ENCODE measurements around the gene SLC12A9. TPM values are rescaled to one million over a fixed set of nuclear protein-coding genes. Genes with fewer than 3 reads are reported as not detected.

The SLC12A9 gene
- total RNA-seq, 1 experiment from 2014 or later = 29.9 TPM

GRCh38 chr7:100888291-100888987 lies 35.9 kb downstream of the SLC12A9 start:
- intact Hi-C loops (cut with micrococcal nuclease; ENCODE audit: unreplicated experiment) = no loop called here
- BruUV-seq (replicated peaks) = TSS peak; percentile 43
- CTCF ChIA-PET = interaction anchor here (0.5 to 1.3 kb wide), 2 partner anchors 256 to 394 kb away, joined by 4 to 5 read pairs; no protein-coding TSS in a partner anchor
- Mint-ChIP-seq H3K4me3 (ENCODE audit: low read depth, unreplicated experiment) (peak overlapping the region; percentile 67), H3K27ac (ENCODE audit: unreplicated experiment) (no peak overlapping the region), H3K27me3 (ENCODE audit: unreplicated experiment) (no peaks in the 10 kb centered on the region), H3K4me1 (ENCODE audit: low read depth, unreplicated experiment) (peaks cover 18% of the 10 kb centered on the region), H3K9me3 (ENCODE audit: low read depth, unreplicated experiment) (no peaks in the 10 kb centered on the region), H3K36me3 (ENCODE audit: insufficient read depth, unreplicated experiment) (peaks cover 56% of the 10 kb centered on the region)
- TF ChIP-seq CTCF (IDR thresholded peaks at IDR 0.05; ENCODE audit: unreplicated experiment) = no peak
- DNase-seq = no peak

- TF ChIP-seq CTCF (IDR thresholded peaks at IDR 0.05; ENCODE audit: unreplicated experiment) = no peak
- CTCF ChIA-PET = interaction anchor here (0.5 to 1.4 kb wide), 11 partner anchors 14 to 394 kb away, joined by 3 to 17 read pairs (median 5); partner anchors contain the start of genes POP7 and SRRT
- no peaks in the 10 kb centered on the region for H3K27me3 Mint-ChIP-seq (ENCODE audit: unreplicated experiment)
- H3K27ac Mint-ChIP-seq (ENCODE audit: unreplicated experiment) = peak within 1 kb of the TSS; percentile 61
- no TSS peak for BruUV-seq (replicated peaks)
- H3K9me3 Mint-ChIP-seq (ENCODE audit: low read depth, unreplicated experiment) = no peaks in the 10 kb centered on the region
- DNase-seq = no peak
- H3K4me3 Mint-ChIP-seq (ENCODE audit: low read depth, unreplicated experiment) = peak within 1 kb of the TSS; percentile 67
- intact Hi-C loops (cut with micrococcal nuclease; ENCODE audit: unreplicated experiment) = no loop called here
- H3K36me3 Mint-ChIP-seq (ENCODE audit: insufficient read depth, unreplicated experiment) = peaks cover 56% of the 10 kb centered on the region
- peaks cover 18% of the 10 kb centered on the region for H3K4me1 Mint-ChIP-seq (ENCODE audit: low read depth, unreplicated experiment)
Observed at GRCh38 chr7:100888988-100889750, 36.7 kb downstream of the SLC12A9 start, which contains the start of gene UFSP1. UFSP1 (minus strand) TSS chr7:100889715; CDS start chr7:100889271, 444 bp downstream.

- BruUV-seq (replicated peaks) = no TSS peak
- peaks cover 20% of the 10 kb centered on the region for H3K4me1 Mint-ChIP-seq (ENCODE audit: low read depth, unreplicated experiment)
- H3K27ac Mint-ChIP-seq (ENCODE audit: unreplicated experiment) = peak overlapping the region; percentile 65
- H3K9me3 Mint-ChIP-seq (ENCODE audit: low read depth, unreplicated experiment) = no peaks in the 10 kb centered on the region
- peak overlapping the region; percentile 67 for H3K4me3 Mint-ChIP-seq (ENCODE audit: low read depth, unreplicated experiment)
- intact Hi-C loops (cut with micrococcal nuclease; ENCODE audit: unreplicated experiment) = loop anchor here (10.0 kb wide), 1 partner anchor 74 kb away; the partner anchor contains the start of gene MUC12
- no peak for DNase-seq
- peaks cover 5% of the 10 kb centered on the region for H3K27me3 Mint-ChIP-seq (ENCODE audit: unreplicated experiment)
- CTCF ChIA-PET = interaction anchor here (0.7 to 1.4 kb wide), 2 partner anchors 185 to 327 kb away, joined by 3 to 17 read pairs; partner anchors contain the start of gene POP7
- no peak for TF ChIP-seq CTCF (IDR thresholded peaks at IDR 0.05; ENCODE audit: unreplicated experiment)
- H3K36me3 Mint-ChIP-seq (ENCODE audit: insufficient read depth, unreplicated experiment) = peaks cover 47% of the 10 kb centered on the region
Observed at GRCh38 chr7:100890653-100891567, 38.4 kb downstream of the SLC12A9 start.
